Ramos (cell line): ENCODE measurements around the gene KCTD15.

ENCODE experiments used
- in situ Hi-C: fragments of 300-500 bp; cut with MboI; formaldehyde crosslinking; loops from one replicate; pipeline ENCODE4 v1.14.3; 2022; ENCODE audit warnings: low sequenced_read_pairs; ENCODE audit not compliant: unreplicated experiment

The KCTD15 gene

DNA sequence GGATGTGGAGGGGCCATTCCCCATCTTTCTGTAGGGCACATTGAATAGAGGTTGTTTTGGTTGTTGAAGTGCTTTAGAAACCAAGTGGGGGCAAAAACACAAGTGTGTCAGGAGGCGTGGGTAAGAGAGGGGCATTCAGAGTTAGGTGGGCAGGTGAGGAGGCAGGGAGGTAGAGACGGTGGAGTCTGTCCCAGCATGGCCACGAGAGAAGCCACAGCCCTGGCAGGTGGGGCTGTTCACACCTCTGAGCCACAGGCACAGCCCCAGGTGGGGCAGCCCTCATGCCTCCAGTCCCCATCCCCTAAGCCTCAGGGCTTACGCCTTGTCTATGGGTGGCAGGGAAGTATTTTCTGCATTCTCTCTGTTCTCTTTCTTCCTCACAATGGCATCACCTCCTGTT is 43.7 kb downstream of the KCTD15 start:
- in situ Hi-C loops: no loop called here

DNA sequence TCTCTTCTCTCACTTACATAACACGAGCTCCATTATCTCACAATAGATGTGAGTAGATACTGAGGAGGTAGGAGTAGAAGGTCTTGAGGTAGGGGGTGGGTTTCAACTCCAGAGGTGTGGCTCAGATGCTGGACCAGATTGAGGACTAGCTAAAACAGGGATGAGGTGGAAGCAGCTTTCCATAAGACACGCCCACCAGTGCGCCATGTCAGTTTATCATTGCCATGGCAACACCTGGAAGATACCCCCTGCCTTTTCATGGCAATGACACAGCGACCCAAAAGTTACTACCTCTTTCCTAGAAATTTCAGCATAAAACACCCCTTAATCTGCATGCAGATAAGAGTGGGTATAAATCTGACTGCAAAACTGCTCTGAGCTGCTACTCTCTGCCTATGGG is 44.1 kb downstream of the KCTD15 start:
- in situ Hi-C loops: no loop called here

DNA sequence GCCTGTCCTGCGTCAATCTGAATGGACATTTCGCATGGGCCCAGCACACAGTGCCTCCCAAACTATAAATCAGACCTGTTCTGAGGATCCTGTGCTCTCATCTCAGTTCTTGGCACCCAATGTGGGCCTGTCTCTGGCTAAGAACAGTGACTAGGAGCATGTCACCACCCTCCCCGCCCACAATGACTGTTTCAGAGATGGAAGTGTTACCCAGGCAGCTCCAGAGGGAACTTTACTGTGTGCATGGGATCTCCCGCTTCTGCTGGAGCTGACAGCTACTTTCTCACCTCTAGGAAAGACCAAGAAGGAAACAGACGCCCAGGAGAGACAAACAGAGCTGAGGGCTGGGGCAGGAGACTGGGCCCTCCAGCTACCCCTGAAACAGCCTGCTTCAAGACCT is 45.0 kb downstream of the KCTD15 start:
- in situ Hi-C loops: no loop called here

DNA sequence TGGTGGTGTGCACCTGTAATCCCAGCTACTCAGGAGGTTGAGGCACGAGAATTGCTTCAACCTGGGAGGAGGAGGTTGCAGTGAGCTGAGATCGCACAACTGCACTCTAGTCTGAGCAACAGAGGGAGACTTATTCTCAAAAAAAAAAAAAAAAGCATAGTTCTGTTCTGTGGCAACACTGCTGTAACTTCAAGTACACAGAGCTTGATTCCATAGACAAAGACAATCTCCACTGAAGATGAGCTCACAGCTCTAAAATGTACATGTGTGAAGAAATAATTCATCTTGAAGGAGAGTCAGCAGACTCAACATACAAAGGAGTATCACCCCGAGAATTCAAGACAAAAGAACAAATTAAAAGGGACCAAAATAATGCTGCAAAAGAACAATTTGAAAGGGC is 47.8 kb downstream of the KCTD15 start:
- in situ Hi-C loops: no loop called here

DNA sequence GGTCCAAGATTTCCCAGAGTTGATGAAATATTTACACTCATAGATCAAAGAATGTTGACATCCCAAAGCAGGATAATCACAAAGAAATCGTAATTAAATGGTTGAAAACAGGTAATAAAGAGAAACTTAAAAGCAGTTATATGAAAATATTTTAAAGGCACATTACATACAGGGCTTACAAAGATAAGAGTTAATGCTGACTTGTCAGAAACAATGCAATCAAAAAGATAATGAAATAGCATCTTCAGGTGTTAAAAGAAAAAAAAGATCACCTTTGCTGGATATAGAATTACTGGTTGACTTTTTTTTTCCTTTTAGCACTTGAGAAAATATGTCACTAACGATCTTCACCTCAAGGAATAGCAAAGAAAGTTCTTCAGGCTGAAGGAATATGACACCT is 48.8 kb downstream of the KCTD15 start:
- in situ Hi-C loops: no loop called here

DNA sequence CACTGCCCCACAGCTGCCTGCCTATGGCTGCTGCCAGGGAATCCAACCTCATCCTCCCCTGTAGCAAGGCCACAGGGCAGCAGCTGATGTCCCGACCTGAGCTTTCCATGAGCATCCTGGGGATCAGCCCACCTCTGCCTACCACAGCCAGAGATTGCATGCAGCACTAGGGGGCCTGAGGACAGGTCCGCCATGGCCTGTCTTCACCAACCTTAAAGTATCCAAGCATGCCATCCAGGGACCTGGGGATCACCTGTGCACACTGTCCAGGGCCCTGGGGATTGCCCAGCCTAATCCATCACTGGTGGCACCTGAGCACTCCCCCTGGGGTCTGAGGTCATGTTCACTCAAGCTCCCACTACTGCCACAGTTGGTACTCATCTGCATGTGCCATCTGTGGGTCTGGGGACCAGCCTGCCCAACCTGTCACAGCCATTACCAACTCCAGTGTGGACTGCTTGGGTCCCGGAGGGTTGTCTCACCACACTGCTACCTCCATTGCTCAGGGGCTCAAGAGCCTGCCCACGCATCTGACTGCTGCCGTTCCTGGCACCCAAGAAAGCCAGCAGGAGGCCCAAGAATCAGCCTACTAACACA is 53.0 kb downstream of the KCTD15 start:
- in situ Hi-C loops: no loop called here

DNA sequence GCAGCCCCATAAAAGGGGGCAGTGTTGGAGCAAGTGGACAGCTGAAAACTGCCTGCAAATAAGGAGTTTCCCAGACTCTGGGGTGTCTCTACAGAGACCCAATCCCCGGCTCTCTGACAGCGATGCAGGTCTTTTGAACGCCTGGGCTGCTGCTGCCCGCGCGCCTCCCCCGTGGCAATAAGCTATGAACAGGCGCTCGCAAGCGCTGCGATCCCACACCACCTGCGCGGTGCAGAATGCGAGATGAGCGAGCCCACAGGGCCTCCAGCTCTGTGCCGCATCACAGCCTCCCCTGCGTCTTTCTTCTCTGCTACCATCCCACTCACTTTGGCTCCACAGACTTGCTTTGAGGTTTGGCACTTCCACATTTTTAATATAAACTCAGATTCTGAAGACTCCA is 62.3 kb downstream of the KCTD15 start:
- in situ Hi-C loops: no loop called here

DNA sequence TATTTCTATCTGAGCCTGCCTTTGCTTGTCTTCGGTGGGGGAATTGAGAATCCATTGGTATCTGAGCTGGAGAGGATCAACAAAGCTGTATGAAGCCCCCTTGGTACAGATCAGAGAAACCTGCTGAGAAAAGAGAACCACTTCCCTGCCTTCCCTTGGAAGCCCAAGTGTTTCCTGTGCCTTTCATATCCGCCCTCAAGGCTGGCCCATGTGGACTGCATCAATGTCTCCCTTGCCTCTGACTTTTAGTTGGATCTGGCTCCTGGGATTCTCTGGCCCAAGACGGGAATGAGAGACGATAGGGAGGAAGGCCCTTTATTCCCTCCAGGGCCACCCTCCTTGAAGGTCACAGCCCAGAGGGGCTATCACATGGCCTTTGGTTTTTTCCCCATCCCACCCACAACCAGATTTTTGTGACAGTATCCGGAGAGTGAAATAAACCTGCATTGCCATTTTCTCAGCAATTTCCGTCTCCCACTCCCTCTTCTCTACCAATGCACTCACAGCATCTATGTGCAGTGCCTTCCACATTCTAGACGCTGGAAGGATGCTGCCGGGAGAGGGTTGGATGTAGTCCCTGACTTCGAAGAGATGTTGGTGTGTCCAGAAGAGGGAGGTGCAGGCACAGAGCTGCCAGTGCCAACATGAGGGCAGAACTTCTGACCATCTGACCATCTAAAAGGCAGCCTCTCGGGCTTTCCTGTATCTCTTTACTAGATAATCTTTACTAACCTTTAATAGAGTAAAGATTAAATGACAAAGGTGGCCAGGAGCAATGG is 63.8 kb downstream of the KCTD15 start:
- in situ Hi-C loops: no loop called here

DNA sequence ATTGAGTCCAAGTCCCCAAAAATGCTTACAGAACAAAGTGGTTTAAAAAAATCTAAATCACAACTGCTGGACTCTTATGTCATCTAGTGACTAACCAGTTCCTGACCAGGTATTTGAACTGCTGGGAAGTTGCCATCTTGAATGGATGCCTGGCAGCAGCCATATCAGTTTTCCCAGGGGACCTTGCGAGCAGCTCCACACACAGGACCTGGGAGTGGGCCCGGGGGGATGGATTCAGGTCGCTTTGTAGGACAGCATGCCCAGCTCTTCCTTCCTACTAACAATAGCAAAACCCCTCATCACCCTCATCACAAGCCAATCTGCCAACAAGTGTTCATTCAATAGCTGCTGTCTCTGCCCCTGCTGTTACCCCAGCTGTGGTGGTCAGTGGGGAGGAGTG is 65.3 kb downstream of the KCTD15 start:
- in situ Hi-C loops: no loop called here

DNA sequence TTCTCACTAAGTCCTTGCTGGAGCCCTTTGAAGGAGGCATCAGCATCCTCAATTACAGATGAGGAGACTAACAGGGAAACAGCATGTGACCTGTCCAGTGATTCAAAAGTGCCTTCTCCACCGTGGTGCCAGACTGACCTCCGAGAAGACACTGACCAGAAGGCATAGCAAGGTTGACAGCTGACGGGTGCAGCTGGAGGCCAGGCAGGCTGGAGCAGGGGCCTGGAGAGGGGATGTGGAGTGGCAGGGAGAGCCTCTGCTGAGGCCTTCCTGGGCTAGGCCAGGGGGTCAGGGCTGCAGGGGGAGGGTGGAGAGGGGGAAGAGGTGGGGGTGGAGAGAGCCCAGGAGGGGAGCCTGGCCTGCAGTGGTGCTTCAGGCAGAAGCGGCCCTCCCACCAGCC is 66.3 kb downstream of the KCTD15 start:
- in situ Hi-C loops: no loop called here

DNA sequence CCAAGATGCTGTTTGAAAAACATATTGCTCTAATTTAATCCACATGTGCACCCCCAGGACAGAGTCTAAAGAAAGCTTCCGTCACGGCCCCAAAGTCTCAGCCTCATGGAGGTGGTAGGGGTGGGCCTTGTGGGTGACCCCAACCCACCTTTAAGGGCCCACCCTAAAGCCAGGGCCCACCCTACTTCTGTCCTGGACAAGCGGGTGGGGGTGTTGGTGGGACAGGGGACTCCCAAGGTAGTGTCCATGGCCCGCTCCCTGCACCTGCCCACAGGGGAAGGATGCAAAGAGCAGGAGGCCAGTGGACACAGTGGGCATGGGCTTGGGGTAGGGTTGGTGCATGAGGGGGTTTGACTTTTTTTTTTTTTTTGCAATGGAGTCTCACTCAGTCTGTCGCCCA is 66.8 kb downstream of the KCTD15 start:
- in situ Hi-C loops: no loop called here

DNA sequence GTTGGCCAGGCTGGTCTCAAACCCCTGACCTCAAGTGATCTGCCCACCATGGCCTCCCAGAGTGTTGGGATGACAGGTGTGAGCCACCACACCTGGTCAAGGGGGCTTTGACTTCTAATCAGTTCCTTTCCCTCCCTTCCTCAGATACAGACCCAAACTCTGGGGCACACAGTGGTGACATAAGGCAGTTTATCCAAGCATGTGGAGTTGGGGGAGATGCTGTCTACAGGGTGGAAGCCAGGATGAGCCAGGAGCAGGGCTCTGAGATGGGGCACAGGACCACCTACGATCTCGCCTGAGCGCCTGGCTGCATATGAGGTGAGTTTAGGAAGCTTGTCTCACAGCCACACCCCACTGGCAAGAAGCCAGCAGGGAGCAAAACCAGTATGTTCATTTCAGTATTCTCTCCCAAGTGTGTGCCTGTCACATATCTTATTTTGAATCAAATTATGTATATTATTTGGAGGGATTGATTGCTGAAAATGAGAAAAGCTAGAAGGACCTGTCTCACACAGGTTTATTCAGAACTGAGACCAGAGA is 67.7 kb downstream of the KCTD15 start:
- in situ Hi-C loops: no loop called here

DNA sequence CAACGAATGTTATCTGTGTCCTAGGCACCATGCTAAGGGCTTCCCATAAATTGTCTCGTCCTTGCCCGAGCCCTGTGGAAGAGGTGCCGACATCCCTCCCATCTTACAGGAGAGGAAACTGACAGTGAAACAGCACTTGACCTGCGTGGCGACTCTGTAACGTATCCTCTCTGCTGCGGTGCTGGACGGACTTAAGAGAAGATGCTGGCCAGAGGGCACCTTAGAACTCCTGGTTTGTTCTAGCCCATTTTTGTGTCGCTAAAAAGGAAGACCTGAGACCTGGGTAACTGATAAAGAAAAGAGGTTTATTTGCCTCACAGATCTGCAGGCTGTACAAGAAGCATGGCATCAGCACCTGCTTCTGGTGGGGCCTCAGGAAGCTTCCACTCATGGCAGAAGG is 68.6 kb downstream of the KCTD15 start:
- in situ Hi-C loops: no loop called here
